ENCODE results near the gene RARS2. TPM values are rescaled to one million over a fixed set of nuclear protein-coding genes. Genes with fewer than 3 reads are reported as not detected.

Gene RARS2, protein sequence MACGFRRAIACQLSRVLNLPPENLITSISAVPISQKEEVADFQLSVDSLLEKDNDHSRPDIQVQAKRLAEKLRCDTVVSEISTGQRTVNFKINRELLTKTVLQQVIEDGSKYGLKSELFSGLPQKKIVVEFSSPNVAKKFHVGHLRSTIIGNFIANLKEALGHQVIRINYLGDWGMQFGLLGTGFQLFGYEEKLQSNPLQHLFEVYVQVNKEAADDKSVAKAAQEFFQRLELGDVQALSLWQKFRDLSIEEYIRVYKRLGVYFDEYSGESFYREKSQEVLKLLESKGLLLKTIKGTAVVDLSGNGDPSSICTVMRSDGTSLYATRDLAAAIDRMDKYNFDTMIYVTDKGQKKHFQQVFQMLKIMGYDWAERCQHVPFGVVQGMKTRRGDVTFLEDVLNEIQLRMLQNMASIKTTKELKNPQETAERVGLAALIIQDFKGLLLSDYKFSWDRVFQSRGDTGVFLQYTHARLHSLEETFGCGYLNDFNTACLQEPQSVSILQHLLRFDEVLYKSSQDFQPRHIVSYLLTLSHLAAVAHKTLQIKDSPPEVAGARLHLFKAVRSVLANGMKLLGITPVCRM
- total RNA-seq, result 22.7 and 23.6 TPM in 2 replicates

DNA sequence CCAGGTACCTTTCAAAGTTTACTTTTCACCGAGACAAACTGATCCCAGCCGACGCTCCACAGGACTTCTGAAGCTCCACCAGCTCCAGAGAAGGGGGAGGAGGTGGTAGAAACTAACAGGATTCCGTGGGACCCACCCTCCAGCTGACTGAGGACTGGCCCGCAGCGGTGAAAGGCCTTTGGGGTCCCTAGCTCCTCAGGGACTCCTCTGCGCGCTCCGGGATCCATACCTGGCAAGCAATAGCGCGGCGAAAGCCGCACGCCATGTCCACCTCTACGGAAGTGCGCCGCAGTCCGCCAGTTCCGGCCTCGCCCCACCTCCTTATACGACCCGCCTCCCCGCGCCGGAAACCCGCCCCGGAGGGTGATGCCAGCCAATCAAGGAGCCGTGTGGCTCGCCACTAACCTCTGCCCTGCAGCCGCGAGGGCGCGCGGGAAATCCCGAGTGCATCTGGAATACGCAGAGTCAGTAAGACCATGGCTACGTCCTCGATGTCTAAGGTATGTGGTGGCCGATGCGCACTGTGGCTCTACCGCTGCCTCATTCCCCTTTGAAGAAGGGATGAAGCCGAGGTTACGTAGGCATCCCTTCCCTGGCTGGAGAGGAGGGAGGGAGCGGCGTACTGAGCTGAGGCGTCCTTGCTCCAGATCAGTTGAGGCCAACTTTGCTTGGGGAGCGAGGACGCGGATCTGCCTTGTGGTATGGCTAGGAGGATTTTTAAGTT, at the start of gene RARS2, which contains the start of gene ORC3:
TSS of gene RARS2 (minus strand) at position 295 of the 724 bp plus-strand sequence. CDS start at position 265, 30 bp downstream.
TSS of gene ORC3 (plus strand) at position 443 of the 724 bp plus-strand sequence. CDS start at position 477, 34 bp downstream.

DNA sequence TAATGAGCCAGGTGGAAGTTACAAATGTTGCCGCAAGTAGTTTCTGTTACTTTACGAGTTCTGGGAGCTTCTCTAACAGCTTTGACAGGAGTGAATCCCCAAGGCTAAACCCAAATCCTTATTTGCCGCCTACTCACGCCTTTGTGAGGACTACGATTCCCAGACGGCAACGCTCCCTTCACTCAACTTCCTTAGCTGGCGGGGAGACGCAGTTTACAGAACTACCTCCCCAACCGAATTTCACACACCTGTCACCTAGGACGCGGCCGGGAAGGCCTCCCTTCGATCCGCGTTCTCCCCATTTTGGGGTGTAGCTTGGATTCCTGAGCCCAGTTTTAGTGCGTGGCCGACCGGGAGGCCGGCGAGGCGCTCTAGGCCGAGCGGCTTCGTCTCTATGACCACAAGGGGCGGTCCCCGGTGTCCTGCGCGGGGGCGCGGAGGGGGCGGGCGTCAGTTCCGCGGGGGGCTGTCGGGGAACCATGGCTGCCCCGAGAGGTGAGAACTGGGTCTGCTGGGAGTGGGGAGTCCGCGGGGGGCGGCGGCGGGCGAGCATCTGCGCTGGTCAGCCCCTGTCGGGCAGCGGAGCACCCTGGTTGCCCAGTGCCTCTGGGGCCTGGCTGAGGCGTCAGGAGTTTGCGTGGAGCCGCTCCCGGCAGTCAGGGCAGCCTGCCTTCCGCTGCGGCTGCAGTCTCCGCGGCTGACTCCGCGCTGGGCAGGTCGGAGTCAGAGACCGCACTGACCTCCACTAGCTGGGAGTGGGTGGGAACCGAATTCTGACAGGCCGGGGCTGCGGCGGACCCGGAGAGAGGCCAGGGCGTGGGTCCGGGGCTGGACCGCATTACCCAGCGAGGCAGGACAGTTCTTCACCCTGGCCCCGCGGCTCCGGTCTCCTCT, 117.0 kb downstream of the RARS2 start, which contains the start of gene SLC35A1:
TSS of gene SLC35A1 (plus strand) at position 450 of the 894 bp plus-strand sequence. CDS start at position 480, 30 bp downstream.

Other genes starting within 250 kb of the RARS2 start
- 0.74 and 1.00 TPM in 2 replicates for gene C6orf163, start 245.2 kb downstream of the RARS2 start, total RNA-seq
- 0.20 and 0.40 TPM in 2 replicates for gene CFAP206, start 182.0 kb downstream of the RARS2 start, total RNA-seq
- gene SLC35A1, start 117.0 kb downstream of the RARS2 start, total RNA-seq, result 10.8 and 13.2 TPM in 2 replicates
- 17.8 and 23.4 TPM in 2 replicates for gene ORC3, start 148 bp upstream of the RARS2 start, total RNA-seq
- gene AKIRIN2, start 112.2 kb upstream of the RARS2 start, total RNA-seq, result 17.4 and 19.1 TPM in 2 replicates

Data from mammary microvascular endothelial cell (primary cell).